Measurements from ENCODE around the gene RASA3.
A peak's percentile ranks its signal among the peaks of the same experiment; 100 is the strongest.
"Not testable (repeated sequence)": the region's sequence is repeated elsewhere in the genome, so short reads cannot be mapped to it uniquely, and the experiment has no call there.

The RASA3 gene

DNA sequence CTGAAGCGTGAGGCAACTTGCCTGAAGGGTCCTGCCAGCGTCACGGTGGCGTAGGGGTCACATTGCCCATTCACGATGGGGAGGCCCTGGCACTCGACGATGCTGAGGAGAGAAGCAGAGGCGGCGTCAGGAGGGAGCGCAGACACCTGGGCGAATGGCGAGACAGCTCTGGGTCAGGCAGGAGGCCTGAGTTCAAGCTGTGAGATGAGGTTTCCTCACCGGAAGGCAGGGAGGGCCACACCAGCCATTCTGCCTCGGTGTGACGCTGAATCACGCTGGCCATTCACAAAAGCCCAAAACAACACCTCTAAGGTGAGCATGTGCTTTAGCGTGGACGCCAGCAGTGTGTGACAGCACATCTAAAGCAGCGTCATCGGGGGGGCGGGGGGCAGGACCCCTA lies 104.6 kb downstream of the RASA3 start:
- DNase-seq, result no peak

DNA sequence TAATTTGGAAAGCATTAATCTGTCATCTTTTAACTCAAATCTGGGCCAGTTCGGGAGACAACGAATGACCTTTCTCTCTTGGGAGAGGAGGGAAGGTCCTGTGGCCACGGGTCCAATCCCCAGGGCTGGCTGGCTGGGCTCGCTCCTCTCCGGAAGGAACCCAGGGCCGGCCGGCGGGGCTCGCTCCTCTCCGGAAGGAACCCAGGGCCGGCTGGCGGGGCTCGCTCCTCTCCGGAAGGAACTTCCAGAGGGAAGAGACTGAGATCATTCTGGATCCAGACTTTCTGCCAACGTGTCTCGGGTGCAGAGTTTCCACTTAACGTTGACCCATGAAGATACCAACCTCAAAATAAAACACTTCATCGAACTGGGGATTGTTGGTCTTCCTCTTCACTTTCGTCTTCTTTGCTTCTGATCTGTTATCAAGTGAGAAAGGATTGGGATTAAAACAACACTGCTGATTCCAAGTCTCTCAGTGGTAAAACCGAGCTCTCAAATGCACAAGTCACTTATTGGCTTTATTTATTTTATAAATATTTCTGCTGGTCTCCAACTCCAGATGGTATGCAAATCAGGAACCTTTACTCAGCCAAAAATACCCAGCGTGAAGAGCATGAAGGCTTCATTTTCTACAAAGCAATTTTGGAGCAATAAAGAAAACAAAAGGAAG lies 105.2 kb downstream of the RASA3 start:
- DNase-seq, result no peak

DNA sequence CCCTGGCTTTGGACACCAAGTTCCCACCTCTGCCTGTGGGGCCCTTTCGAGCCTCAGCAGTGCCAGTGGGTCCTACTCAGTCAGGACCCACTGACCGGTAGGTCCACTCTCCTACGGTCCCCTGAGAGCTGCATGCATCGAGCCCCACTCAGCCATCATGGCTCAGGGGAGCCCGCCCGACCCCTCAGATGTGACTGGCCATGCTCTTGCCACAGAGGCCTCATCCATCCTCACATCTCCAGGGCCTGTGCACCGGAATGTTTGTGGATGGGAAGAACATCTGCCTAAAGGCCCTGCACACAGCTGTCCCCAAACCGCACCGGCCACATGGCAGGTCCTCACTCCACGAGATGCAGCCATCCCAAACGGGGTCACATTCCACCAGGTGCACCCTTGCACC lies 105.9 kb downstream of the RASA3 start:
- no peak for DNase-seq

DNA sequence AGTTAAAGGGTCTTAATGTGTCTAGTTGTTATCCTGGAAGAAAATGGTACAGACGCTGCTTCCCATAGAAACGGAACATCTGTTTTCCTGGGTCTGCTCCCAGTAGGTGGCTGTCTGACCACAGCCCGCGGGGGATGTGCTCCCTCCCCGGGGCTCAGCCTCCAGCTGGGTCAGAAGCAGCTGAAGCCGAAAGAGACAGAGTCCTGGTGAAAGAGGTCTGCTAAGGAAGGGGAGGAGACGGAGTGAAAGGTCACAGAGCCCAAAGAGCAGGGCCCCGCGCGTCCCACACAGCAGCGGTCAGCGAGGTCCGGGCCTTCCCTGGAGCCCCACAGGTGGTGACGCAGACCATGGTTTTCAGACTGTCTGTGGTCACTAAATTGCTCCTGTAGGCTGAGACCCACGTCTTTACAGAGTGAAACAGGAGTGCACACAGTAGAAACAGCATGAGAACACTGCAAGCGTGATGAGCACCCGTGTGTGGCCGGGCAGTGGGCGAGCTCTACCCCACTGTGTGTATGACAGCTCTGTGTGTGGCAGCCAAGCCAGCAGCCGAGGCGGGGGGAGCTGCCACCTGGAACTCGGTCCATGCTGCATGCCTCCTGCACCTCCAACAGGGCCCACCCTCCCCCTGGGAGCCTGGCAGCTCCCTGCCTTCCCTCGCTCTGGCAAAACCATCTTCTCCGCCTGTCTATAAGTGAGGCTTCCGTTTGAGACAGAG lies 106.5 kb downstream of the RASA3 start:
- DNase-seq, result no peak

DNA sequence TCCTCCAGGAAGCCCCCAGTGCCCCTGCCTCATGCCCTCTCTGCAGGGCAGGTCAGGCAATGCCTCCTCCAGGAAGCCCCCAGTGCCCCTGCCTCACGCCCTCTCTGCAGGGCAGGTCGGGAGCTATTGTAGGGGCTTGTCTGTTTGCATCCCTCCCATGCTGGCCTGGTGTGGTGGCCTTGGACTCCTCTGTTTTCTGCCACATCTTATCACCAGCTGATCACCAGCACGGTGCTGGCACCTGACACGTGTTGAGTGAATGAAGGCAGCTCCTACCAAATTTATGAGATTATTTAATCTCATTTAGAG lies 107.1 kb downstream of the RASA3 start:
- DNase-seq, result no peak

DNA sequence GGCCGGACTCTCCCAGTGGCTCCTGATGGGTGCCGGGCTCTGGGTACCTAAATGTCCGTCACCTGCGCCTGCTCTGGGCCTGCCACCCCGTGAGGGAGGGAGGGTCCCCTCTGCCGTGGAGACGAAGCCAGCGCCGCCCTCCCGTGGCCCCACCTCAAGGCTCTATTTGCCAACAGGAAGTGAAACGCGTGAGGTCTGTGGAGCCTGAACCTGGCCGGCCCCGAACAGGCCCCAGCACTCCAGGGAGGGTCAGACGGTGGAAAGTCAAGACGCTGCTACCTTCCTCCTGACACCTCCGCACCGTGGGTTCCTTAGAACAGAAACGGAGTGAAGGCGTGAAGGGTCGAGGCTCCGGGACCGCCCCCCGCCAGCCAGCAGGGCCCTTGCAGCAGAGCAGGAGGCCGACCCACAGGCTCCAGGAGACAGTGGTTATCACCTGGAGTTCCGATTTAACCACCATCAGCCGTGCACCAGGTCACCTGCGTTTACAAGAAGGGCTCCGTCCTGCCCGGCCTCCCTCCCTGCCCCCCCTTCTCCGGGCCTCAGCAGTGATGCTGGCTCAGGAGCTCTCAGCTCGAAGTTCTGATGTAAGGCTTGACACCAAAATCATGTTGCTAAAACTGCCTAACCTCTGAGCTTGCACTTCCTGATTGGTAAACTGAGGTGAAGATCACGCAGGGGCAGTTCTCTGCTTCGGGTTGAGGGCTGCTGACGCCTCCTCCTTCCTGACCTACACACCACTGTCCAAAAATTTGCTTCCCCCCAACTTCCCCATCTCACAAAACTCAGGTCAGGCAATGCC lies 107.6 kb downstream of the RASA3 start:
- DNase-seq, result no peak

DNA sequence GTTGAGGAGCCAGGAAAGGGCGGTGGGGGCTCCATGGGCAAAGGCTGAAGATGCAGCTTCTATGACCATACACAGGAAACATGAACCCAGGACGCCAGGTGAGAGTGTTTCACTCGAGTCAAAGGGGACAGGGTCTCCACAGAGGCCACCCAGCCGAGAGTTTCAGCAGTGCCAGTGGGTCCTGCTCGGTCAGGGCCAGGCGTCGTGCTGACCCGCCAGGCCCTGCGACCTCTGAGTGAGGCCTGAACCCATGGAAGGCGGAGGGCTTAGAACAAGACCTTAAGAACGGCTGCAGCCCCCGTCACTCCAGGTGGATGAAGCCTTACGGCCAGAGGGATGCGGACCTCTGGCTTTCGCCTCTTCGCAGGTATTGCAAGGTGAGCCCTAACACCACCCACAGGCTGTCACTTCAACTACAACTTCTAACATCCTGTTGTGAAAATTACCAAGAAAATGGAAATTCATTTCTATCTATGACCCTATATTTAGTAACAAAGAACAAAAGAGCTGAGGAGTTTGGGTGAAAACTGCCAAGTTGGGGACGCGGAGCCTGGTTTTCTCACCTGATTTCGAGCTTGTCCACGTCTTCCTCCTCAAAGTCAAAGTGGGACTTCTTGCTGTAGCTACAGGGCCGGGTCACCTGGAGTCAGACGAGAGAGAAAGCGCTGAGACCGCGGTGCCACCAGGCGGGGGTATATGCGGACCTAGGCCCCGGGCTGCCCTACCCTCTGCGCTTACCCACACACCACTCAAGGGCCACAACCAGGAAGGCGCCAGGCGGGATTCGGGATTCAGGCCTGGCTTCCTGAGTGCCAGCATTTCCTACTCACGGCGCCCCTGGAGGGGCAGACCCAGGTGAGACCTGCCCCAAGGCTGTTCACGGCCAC lies 108.5 kb downstream of the RASA3 start:
- DNase-seq, result no peak

DNA sequence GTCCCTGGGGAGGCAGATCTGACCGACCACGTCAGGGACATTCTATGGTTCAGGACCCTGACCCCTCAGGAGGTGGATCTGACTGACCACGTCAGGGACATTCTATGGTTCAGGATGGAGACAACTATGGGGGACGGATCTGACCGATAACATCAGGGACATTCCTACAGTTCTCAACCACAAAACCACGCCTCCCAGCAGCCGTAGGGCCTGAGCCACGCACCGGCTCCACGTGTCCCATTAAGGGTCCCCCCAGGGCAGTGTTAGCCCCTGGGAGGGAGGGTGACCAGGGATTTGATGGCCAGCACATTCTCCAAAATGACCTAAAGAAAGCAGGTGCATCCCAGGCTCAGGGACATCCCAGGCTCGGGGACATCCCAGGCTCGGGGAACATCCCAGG lies 109.5 kb downstream of the RASA3 start:
- DNase-seq, result no peak

DNA sequence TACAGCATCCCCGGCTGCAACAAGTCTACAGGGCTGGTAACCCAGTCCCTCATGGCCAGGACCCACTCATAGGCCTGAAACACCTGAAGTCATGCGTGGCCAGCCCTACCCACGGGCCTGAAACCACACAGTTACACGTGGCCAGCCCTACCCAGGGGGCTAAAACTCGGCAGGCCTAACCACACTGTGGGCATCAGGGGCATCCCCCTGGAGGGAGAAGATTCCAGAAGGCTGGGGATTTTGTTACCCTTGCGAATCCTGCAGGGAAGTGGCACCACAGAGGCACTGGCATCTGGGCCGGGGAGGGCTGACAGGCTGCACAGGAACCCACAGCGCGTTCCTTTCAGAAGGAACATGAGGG lies 110.1 kb downstream of the RASA3 start:
- no peak for DNase-seq

DNA sequence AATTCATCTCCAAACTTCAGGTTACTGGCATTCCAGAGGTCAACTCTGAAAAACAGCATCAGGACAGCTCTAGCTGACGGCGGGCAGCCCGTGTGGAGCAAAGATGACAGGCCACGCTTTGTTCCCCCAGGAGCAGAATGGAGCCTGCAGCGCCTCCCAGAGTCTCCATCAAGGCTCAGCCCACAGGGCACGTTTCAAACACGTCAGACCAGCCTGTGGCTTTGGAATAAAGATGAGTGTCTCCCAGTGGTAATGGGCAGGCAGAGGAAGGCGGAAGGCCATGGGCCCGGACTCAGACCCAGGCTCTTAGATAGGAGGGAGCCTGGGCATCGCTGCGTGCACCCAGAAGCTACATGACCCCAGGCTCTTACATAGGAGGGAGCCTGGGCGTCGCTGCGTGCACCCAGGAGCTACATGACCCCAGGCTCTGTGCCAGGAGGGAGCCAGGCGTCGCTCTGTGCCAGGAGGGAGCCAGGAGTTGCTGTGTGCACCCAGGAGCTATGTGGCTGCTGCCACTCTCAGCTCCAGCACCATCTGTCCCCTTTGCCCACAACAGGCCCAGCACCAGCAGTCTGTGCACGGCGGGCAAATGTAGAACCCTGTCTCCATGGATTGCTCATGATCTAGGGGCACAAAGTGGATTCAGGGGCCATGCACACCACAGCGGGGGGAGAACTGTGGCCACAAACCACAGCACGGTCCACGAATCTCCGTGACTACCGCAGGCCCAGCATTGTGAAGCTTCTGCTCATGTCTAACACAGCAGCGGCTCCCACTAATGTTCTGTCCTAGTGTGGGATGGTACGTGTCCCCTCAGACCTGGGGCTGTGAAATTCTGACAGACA lies 110.7 kb downstream of the RASA3 start:
- no peak for DNase-seq

DNA sequence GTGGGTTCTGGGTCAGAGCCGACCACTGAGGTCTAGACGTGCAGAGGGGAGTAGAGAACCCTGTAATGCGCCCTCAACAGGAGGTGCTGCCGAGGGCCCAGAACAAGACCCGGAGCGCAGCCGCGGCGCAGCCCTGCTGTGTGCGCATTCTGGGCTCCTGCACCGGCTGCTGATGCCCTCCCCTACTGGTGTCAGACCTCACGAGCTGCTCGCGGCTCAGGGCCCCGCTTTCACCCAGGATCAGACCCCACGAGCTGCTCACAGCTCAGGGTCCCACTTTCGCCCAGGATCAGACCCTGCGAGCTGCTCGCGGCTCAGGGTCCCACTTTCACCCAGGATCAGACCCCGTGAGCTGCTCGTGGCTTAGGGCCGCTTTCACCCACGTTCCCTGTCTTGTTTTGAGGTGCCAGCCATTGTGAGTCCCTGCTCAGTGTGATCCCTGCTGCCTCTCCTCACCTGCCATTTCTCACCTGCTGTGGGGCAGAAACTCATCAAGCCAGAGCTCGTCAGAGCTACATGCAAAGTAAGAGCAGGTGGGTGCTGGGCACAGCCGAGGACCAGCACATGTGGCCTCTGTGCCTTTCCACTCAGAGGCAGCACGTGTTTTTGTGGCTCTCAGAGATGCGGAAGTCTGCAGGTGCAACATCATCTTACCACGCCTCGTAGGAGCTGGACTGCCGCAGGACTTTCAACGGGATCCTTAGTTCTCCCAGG lies 111.5 kb downstream of the RASA3 start:
- no peak for DNase-seq

DNA sequence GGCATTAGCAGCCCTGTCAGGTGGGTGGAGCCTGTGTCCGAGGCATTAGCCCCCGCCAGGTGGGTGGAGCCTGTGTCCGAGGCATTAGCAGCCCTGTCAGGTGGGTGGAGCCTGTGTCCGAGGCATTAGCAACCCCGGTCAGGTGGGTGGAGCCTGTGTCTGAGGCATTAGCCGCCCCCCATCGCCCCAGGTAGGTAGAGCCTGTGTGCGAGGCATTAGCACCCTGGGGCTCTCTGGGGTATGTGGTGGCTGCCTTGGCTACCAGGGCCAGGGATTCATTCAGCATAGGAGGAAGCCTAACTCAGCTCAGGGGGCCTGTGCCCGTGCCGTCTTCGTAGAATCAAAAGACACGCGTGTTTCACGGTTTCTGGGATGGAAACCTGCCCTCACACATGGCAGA lies 112.3 kb downstream of the RASA3 start:
- not testable (repeated sequence) for DNase-seq

DNA sequence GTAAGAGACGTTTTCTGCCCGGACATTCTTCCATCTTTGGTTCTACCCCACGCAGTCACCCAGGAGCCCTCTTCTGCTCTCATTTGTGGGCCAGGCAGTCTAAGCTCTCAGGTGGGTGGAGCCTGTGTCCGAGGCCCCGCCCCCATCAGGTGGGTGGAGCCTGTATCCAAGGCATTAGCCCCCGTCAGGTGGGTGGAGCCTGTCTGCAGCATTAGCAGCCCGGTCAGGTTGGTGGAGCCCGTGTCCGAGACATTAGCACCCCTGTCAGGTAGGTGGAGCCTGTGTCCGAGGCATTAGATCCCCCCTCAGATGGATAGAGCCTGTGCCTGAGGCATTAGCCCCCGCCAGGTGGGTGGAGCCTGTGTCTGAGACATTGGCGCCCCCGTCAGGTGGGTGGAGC lies 113.1 kb downstream of the RASA3 start:
- peak; percentile 22 for DNase-seq

DNA sequence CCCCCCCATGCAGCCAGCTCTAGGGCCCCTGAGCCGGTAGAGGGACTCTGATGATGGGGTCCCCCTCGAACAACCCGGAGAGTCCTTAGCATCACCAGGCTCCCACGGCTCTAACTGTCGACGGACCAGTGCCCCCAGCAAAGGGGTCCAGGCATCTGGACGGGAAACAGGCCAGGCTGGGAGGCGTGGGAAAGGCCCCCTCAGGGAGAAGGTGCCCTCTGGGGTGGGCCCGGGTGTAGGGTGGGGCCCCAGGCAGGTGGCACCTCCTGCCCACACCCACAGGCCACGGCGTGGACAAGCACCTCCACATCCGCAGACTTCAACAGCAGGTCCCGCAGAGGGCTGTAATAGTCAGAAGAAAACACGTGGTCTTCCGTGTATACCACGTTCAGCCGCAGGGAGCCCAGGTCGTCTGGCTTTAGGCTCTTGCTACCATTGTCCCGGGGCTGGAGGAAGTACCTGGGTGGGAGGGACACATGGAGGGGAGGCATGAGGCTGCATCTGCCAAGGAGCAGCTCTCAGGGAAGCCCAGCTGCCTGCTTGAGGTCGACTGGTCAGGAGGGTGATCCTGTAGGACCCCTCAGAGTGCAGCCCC lies 113.9 kb downstream of the RASA3 start:
- DNase-seq, result no peak

DNA sequence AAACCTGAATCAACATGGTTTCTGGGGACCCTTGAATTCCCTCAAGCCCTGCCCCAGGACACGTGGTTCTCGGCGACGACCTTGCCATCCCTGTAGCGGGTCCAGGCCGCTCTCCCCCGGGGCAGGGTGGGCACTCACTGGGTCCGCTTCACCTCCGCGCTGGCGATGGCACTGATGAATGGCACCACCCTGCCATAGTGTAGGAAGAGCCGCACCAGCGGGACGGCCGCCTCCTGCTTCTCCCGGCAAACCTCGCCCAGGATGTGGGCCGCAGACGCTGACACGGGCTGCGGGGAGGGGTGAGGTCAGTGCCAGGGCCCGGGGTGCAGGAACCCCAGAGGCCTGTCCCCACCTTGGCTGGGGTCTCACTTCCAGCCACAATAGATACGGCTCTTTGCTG lies 114.5 kb downstream of the RASA3 start:
- no peak for DNase-seq

DNA sequence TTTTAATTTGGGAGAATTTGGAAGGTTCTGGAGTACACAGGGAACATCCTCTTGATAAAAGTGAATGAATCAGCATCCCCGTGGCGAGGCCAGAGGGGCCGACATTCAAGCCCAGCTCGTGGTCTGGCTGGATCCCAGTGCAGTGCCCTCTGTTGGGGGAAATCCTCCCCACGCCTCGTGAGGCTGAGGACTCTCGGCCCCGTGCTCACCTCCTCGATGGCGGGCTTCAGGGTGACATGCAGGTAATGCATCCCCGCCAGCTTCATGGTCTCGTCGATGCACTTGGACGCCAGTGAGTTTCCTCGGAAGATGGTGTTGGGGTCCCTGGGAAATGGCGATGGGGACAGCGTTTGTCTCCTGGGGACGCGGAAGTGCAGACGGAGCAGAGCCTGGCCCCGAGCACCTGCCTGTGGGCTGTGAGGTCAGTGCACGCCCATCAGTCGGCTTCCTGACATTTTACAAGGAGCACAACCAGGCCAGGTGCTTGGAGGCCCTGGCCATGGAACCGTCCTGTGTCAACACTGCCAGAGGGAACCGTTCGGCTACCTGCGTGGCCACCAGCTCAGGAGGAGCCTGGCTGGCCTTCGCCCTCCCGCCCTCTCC lies 115.3 kb downstream of the RASA3 start:
- DNase-seq, result no peak

DNA sequence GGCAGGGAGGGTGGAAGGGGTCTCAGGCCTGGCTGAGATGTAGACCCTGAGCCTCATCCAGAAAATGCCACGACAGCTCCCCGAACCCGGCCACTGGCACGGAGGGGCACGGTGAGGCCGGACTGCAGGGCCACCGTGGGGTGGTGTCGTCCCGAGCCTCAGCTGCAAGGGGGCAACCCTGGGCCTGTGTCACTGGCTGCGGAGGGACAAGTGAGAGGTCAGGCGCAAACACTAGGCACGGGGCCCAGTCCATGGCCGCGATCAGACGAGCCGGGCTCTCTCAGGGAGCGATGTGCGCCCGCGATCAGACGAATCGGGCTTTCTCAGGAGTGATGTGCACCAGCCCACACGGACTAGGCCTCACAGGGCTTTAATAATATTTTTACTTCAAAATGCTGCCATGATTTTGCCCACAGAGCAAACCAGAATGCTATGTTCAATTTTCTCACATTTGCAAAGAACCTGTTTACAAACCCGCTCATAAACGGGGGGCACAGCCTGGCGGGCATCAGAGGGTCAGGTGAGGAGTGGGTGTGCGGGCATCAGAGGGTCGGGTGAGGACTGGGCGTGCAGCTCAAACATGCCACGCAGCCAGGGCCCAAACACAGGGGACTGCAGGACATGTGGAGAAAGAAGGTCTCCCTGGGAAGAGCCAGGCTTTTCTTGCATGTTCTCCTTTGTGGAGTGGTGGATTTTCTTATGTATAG lies 115.9 kb downstream of the RASA3 start:
- DNase-seq, result no peak

DNA sequence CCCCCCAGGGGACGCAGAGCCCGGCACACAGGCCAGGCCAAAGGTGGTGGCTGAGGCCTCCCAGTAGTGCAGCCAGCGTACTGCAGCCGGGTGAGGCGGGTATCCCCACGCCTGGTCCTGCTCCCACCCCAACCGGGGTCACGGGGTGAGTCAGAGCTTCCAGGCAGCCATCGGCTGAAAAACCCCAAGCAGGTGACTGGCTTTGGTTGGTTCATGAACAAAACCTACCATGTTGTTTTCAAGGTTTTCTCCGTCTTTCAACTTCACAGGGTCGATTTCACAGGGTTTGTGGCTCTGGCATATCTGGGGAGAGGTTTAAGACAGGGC lies 116.5 kb downstream of the RASA3 start:
- DNase-seq, result no peak

DNA sequence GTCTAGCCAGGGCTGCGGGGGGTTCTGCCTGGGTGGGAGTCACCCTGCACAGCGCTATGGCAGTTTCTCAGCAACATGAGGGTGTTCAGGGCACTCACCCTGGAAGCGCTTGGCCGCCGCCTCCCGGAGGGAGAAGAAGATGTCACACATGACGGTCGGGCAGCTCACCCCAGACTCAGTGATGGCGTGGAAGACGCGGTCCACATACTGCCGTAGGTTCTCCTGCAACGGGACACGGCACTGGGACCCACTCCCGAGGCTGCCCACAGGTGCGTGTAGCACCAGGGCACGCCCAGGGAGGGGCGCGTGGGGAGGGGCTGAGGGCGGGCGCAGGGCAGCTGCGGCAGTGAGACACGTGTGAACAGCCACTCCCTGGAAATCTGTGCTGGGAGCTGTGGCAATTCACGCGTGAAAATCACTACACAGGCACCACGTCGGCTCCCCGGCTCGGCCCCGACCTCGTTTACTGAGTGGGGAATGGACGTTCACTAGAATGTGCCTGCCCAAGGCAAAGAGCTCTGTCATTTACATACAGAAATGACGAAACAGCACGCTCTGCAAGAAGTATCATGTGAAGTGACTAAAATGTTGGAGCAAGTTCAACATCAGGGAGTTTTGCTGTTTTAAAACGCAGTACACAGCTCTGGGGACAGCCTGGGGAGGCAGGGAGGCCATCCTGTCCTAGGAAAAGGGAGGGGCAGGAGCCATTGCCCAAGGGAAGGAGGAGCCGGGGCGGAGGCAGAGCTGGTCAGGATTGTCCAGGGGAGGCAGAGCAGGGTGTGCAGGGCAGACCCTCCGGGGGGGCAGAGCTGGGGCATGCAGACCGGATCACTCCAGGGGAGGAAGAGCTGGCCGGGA lies 117.1 kb downstream of the RASA3 start:
- DNase-seq, result no peak
